ENCODE data around the gene FERMT3. TPM values are rescaled to one million over a fixed set of nuclear protein-coding genes. Genes with fewer than 3 reads are reported as not detected.

The FERMT3 gene
- polyA plus RNA-seq, 1 of the 3 experiments (the other 2 are of a cell fraction) = 1.4 TPM

DNA sequence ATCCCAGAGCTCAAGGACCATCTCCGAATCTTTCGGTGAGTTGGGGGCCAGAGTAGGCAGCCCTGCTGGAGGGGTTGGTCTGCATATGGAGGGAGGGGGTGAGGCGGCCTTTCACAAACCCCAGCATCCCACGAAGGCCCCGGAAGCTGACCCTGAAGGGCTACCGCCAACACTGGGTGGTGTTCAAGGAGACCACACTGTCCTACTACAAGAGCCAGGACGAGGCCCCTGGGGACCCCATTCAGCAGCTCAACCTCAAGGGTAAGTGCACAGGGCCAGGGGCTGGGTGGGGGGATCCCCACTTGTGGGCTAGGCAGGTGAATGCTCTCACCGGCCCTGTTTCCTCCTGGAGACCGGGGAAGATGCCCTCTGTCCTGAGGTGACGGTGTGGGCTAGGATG, 13.2 kb downstream of the FERMT3 start:
- POLR2A ChIA-PET = interaction anchor here (0.6 to 1.7 kb wide), 5 partner anchors 10 to 1329 kb away, joined by 3 to 5 read pairs (median 3); partner anchors contain the start of gene STIP1
- CTCF ChIA-PET = interaction anchor here (0.7 to 5.7 kb wide), 4 partner anchors 10 to 135 kb away, joined by 3 to 50 read pairs (median 4); partner anchors contain the start of gene FERMT3
- H3K4me2 ChIP-seq = no peak overlapping the region
- no peaks in the 10 kb centered on the region for H3K79me2 ChIP-seq (ENCODE audit: insufficient read depth)
- H3K9ac ChIP-seq = no peak overlapping the region
- DNase-seq = no peak
- peaks cover 0 to 10% of the 10 kb centered on the region in 2 experiments for H3K36me3 ChIP-seq (replicated peaks in 1 of 2; ENCODE audit: control insufficient read depth in 1 of 2, insufficient read depth in 2 of 2, low read length in 1 of 2)
- no peak overlapping the region; a peak in 1 of 4 replicates for H3K27ac ChIP-seq (ENCODE audit: low read depth in 2 of 2, low read length in 1 of 2)
- H3K27me3 ChIP-seq (ENCODE audit: insufficient read depth) = no peaks in the 10 kb centered on the region
- no CpG with 5 or more reads among the region's 10 CpGs for WGBS (ENCODE audit: low lambda C conversion rate)
- no peaks in the 10 kb centered on the region for H3K9me3 ChIP-seq
- no peak overlapping the region for H3K4me3 ChIP-seq (ENCODE audit: low read depth in 2 of 2, low read length in 1 of 2)
- H3F3A ChIP-seq (replicated peaks; ENCODE audit: insufficient read depth) = peaks cover 2% of the 10 kb centered on the region
- TF ChIP-seq GABPA (IDR thresholded peaks at IDR 0.05; ENCODE audit: low read depth) (no peak), YY1 (IDR thresholded peaks at IDR 0.05; ENCODE audit: low read depth) (no peak), MXI1 (IDR thresholded peaks at IDR 0.05; ENCODE audit: low read depth, low read length) (no peak), TCF12 (IDR thresholded peaks at IDR 0.05) (no peak), JUND (IDR thresholded peaks at IDR 0.05) (no peak), USF1 (IDR thresholded peaks at IDR 0.05; ENCODE audit: borderline replicate concordance, low read depth) (no peak), IRF3 (IDR thresholded peaks at IDR 0.05; ENCODE audit: low read depth, low read length) (no peak), NRF1 (IDR thresholded peaks at IDR 0.05; ENCODE audit: low read depth, low read length) (no peak), FOXJ3 (CRISPR knock-in tag; IDR thresholded peaks at IDR 0.05) (no peak), EP300 (IDR thresholded peaks at IDR 0.05; ENCODE audit: borderline replicate concordance in 1 of 2, low read depth in 1 of 2, low read length in 1 of 2) (no peak), NFIC (IDR thresholded peaks at IDR 0.05; ENCODE audit: borderline replicate concordance) (no peak), TAF1 (IDR thresholded peaks at IDR 0.05; ENCODE audit: borderline replicate concordance, low read depth, low read length) (no peak), MEF2A (IDR thresholded peaks at IDR 0.05; ENCODE audit: borderline replicate concordance, low read depth) (no peak), ELF1 (IDR thresholded peaks at IDR 0.05) (no peak), CHD2 (IDR thresholded peaks at IDR 0.05; ENCODE audit: low read length, partially characterized antibody) (no peak)
- TF ChIP-seq, protein P1, sequence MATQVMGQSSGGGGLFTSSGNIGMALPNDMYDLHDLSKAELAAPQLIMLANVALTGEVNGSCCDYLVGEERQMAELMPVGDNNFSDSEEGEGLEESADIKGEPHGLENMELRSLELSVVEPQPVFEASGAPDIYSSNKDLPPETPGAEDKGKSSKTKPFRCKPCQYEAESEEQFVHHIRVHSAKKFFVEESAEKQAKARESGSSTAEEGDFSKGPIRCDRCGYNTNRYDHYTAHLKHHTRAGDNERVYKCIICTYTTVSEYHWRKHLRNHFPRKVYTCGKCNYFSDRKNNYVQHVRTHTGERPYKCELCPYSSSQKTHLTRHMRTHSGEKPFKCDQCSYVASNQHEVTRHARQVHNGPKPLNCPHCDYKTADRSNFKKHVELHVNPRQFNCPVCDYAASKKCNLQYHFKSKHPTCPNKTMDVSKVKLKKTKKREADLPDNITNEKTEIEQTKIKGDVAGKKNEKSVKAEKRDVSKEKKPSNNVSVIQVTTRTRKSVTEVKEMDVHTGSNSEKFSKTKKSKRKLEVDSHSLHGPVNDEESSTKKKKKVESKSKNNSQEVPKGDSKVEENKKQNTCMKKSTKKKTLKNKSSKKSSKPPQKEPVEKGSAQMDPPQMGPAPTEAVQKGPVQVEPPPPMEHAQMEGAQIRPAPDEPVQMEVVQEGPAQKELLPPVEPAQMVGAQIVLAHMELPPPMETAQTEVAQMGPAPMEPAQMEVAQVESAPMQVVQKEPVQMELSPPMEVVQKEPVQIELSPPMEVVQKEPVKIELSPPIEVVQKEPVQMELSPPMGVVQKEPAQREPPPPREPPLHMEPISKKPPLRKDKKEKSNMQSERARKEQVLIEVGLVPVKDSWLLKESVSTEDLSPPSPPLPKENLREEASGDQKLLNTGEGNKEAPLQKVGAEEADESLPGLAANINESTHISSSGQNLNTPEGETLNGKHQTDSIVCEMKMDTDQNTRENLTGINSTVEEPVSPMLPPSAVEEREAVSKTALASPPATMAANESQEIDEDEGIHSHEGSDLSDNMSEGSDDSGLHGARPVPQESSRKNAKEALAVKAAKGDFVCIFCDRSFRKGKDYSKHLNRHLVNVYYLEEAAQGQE (IDR thresholded peaks at IDR 0.05; ENCODE audit: low read depth, low read length) = no peak
- TF ChIP-seq, protein P2, sequence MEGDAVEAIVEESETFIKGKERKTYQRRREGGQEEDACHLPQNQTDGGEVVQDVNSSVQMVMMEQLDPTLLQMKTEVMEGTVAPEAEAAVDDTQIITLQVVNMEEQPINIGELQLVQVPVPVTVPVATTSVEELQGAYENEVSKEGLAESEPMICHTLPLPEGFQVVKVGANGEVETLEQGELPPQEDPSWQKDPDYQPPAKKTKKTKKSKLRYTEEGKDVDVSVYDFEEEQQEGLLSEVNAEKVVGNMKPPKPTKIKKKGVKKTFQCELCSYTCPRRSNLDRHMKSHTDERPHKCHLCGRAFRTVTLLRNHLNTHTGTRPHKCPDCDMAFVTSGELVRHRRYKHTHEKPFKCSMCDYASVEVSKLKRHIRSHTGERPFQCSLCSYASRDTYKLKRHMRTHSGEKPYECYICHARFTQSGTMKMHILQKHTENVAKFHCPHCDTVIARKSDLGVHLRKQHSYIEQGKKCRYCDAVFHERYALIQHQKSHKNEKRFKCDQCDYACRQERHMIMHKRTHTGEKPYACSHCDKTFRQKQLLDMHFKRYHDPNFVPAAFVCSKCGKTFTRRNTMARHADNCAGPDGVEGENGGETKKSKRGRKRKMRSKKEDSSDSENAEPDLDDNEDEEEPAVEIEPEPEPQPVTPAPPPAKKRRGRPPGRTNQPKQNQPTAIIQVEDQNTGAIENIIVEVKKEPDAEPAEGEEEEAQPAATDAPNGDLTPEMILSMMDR (IDR thresholded peaks at IDR 0.05) = no peak
- no peaks in the 10 kb centered on the region for H4K20me1 ChIP-seq (ENCODE audit: insufficient read depth)
- H2AFZ ChIP-seq (ENCODE audit: low read depth) = no peak overlapping the region
- H3K4me1 ChIP-seq (ENCODE audit: control insufficient read depth in 1 of 2, insufficient read depth in 2 of 2, low read depth in 1 of 2, low read length in 1 of 2) = peaks cover 3 to 20% of the 10 kb centered on the region in 2 experiments; a peak in 1 of 4 replicates
- H3K9me2 ChIP-seq = no peaks in the 10 kb centered on the region

All from SK-N-SH (cell line).